OCI-LY7 (cell line): ENCODE measurements around the gene CTNND2. TPM values are rescaled to one million over a fixed set of nuclear protein-coding genes. Genes with fewer than 3 reads are reported as not detected.

Source experiments
- BruUV-seq: library from RNA; stranded (reverse); fragments of 400-500 nt; replicated peaks from 2 replicates; lab custom pipeline; 2021; lab: Mats Ljungman, UMichigan
- CTCF ChIA-PET: fragments of 300-600 bp; sonication (Branson Sonifier 250); formaldehyde crosslinking; loops from one replicate; lab custom pipeline; 2022; ENCODE audit warnings: antibody characterized with exemption; ENCODE audit not compliant: unreplicated experiment; lab: Charles Lee
- POLR2A ChIA-PET: fragments of 300-600 bp; sonication (Branson Sonifier 250); formaldehyde crosslinking; loops from one replicate; lab custom pipeline; 2022; ENCODE audit warnings: antibody characterized with exemption; lab: Charles Lee
- DNase-seq: peaks from one replicate; pipeline ENCODE4 v3.0.0-alpha.2; 2015; ENCODE audit warnings: low spot score
- H2AFZ ChIP-seq: fragments of 200-600 bp; sonication (generic), shearing (Covaris generic); 2 replicates; pipeline ENCODE4 v1.6.1; 2014; ENCODE audit warnings: mild to moderate bottlenecking, antibody characterized with exemption, low read length, moderate library complexity
- H3K27ac ChIP-seq: fragments of 200-600 bp; sonication (generic); 2 replicates; pipeline ENCODE4 v1.5.1; 2014; ENCODE audit warnings: mixed run types, low read depth, mild to moderate bottlenecking, moderate library complexity, low read length, inconsistent platforms; ENCODE audit not compliant: poor library complexity, severe bottlenecking
- H3K36me3 ChIP-seq: fragments of 200-600 bp; sonication (generic); 2 replicates; pipeline ENCODE4 v1.6.1; 2014; ENCODE audit warnings: mild to moderate bottlenecking, antibody characterized with exemption, low read length, moderate library complexity, mixed read lengths; ENCODE audit not compliant: insufficient read depth
- H3K4me1 ChIP-seq: fragments of 200-600 bp; sonication (generic); 2 replicates; pipeline ENCODE4 v1.5.1; 2014; ENCODE audit warnings: mild to moderate bottlenecking, low read length; ENCODE audit not compliant: insufficient read depth, poor library complexity, severe bottlenecking
- H3K4me2 ChIP-seq: fragments of 200-600 bp; sonication (generic); 2 replicates; pipeline ENCODE4 v1.6.1; 2014; ENCODE audit warnings: mild to moderate bottlenecking, low read length
- H3K4me3 ChIP-seq: fragments of 200-600 bp; sonication (generic); 2 replicates; pipeline ENCODE4 v1.5.1; 2014; ENCODE audit warnings: mild to moderate bottlenecking, low read depth, low read length; ENCODE audit not compliant: poor library complexity, severe bottlenecking
- H3K79me2 ChIP-seq: fragments of 200-600 bp; sonication (generic); 2 replicates; pipeline ENCODE4 v1.6.1; 2016; ENCODE audit warnings: low read depth, mild to moderate bottlenecking, low read length, moderate library complexity, mixed read lengths; ENCODE audit not compliant: insufficient read depth
- H3K9me2 ChIP-seq: fragments of 200-600 bp; sonication (generic); 2 replicates; pipeline ENCODE4 v1.6.1; 2016; ENCODE audit warnings: mild to moderate bottlenecking, low read length, mixed read lengths; ENCODE audit not compliant: insufficient read depth
- H3K9me3 ChIP-seq: fragments of 200-600 bp; sonication (generic); 2 replicates; pipeline ENCODE4 v1.6.1; 2014; ENCODE audit warnings: mild to moderate bottlenecking, mixed run types, low read length, mixed read lengths
- H4K20me1 ChIP-seq: fragments of 200-600 bp; sonication (generic); 2 replicates; pipeline ENCODE4 v1.6.1; 2014; ENCODE audit warnings: mild to moderate bottlenecking, antibody characterized with exemption, low read length, moderate library complexity, mixed read lengths; ENCODE audit not compliant: insufficient read depth
- CTCF ChIP-seq: fragments of 200-600 bp; sonication (generic); conservative IDR thresholded peaks from 2 replicates; pipeline ENCODE4 v1.5.1; 2014; ENCODE audit warnings: mild to moderate bottlenecking, antibody characterized with exemption, low read length, moderate library complexity, mixed read lengths
- EZH2phosphoT487 ChIP-seq: fragments of 200-600 bp; sonication (generic); IDR thresholded peaks from 2 replicates; pipeline ENCODE4 v1.6.1; 2018; ENCODE audit warnings: low read depth, borderline replicate concordance, mild to moderate bottlenecking, mixed run types, antibody characterized with exemption, low read length, moderate library complexity, mixed read lengths
- intact Hi-C: fragments of 100-400 bp; cut with micrococcal nuclease; formaldehyde crosslinking; loops from one replicate; pipeline ENCODE4 v1.10.0; 2022; ENCODE audit not compliant: unreplicated experiment
- total RNA-seq, 2 experiments: library from RNA; depleted of rRNA in 1 of 2; stranded (reverse); fragments of >200 nt in 1 of 2; shearing (Covaris generic) in 1 of 2; gene quantifications; 2 replicates each; pipeline ENCODE4 v1.2.3, GENCODE V29; 2014 to 2022

The CTNND2 gene
- total RNA-seq, 2 experiments from 2014 or later, result not detected

GRCh38 chr5:11560915-11561697 lies 343.1 kb downstream of the CTNND2 start:
- BruUV-seq, result no TSS peak

GRCh38 chr5:11557063-11557462 lies 347.2 kb downstream of the CTNND2 start:
- TF ChIP-seq CTCF (no peak), EZH2phosphoT487 (no peak)
- no peak for DNase-seq
- no peak overlapping the region for H3K27ac ChIP-seq
- no peaks in the 10 kb centered on the region for H3K36me3 ChIP-seq
- no peaks in the 10 kb centered on the region for H3K9me3 ChIP-seq
- H4K20me1 ChIP-seq, result no peaks in the 10 kb centered on the region
- no peak overlapping the region for H3K4me2 ChIP-seq
- POLR2A ChIA-PET, result interaction anchor here (0.7 kb wide), 1 partner anchor 535 kb away, joined by 3 read pairs; no protein-coding TSS in a partner anchor
- no peak overlapping the region for H3K4me3 ChIP-seq
- H3K9me2 ChIP-seq, result no peaks in the 10 kb centered on the region; the same call in 1 of the 2 replicates
- H3K79me2 ChIP-seq, result no peaks in the 10 kb centered on the region
- no peaks in the 10 kb centered on the region for H3K4me1 ChIP-seq
- intact Hi-C loops, result no loop called here
- no peak overlapping the region for H2AFZ ChIP-seq
- no TSS peak for BruUV-seq
- CTCF ChIA-PET, result no interaction called here

More at GRCh38 chr5:11560915-11561697, 343.1 kb downstream of the CTNND2 start:
- intact Hi-C loops, result no loop called here
- H3K4me2 ChIP-seq, result no peak overlapping the region
- no peak for TF ChIP-seq CTCF
- TF ChIP-seq EZH2phosphoT487, result no peak
- H3K79me2 ChIP-seq, result no peaks in the 10 kb centered on the region
- H3K9me2 ChIP-seq, result no peaks in the 10 kb centered on the region
- H3K36me3 ChIP-seq, result no peaks in the 10 kb centered on the region
- DNase-seq, result no peak
- no peaks in the 10 kb centered on the region for H4K20me1 ChIP-seq
- no peaks in the 10 kb centered on the region for H3K9me3 ChIP-seq
- ChIA-PET POLR2A (no interaction called here), CTCF (no interaction called here)
- H3K4me1 ChIP-seq, result no peaks in the 10 kb centered on the region
- H2AFZ ChIP-seq, result no peak overlapping the region
- H3K27ac ChIP-seq, result no peak overlapping the region
- no peak overlapping the region for H3K4me3 ChIP-seq

- no peak for DNase-seq
- no peak overlapping the region for H3K4me3 ChIP-seq
- no TSS peak for BruUV-seq
- no peaks in the 10 kb centered on the region for H3K4me1 ChIP-seq
- POLR2A ChIA-PET, result no interaction called here
- no peak for TF ChIP-seq CTCF
- no peak for TF ChIP-seq EZH2phosphoT487
- CTCF ChIA-PET, result no interaction called here
- intact Hi-C loops, result no loop called here
- no peak overlapping the region for H2AFZ ChIP-seq
- no peaks in the 10 kb centered on the region; the same call in 1 of the 2 replicates for H3K9me2 ChIP-seq
- no peaks in the 10 kb centered on the region for H3K9me3 ChIP-seq
- H3K4me2 ChIP-seq, result no peak overlapping the region
- no peaks in the 10 kb centered on the region for H3K79me2 ChIP-seq
- H3K27ac ChIP-seq, result no peak overlapping the region
- H3K36me3 ChIP-seq, result no peaks in the 10 kb centered on the region
- no peaks in the 10 kb centered on the region for H4K20me1 ChIP-seq
These were observed 349.1 kb downstream of the CTNND2 start for GRCh38 chr5:11555171-11555570.
